Smooth muscle cell (in vitro differentiated cells): Measurements from ENCODE around the gene EVI5. TPM values are rescaled to one million over a fixed set of nuclear protein-coding genes. Genes with fewer than 3 reads are reported as not detected.

Experiments
- DNase-seq: peaks from one replicate; lab custom pipeline; 2025; ENCODE audit not compliant: unreplicated experiment; lab: John Stamatoyannopoulos, UW
- H2AFZ ChIP-seq: fragments of 200-600 bp; sonication (generic); 2 replicates; pipeline ENCODE4 v1.6.0; 2016; ENCODE audit warnings: antibody characterized with exemption, low read depth, mild to moderate bottlenecking
- H3F3A ChIP-seq: fragments of 200-600 bp; sonication (generic); 2 replicates; pipeline ENCODE4 v1.6.0; 2017; ENCODE audit warnings: antibody characterized with exemption, low read depth
- H3K27ac ChIP-seq: fragments of 200-600 bp; sonication (generic); 2 replicates; pipeline ENCODE4 v1.5.1; 2016; ENCODE audit warnings: low read depth, mild to moderate bottlenecking
- H3K27me3 ChIP-seq: fragments of 200-600 bp; sonication (generic); 2 replicates; pipeline ENCODE4 v1.6.1; 2016; ENCODE audit warnings: low read depth, mild to moderate bottlenecking
- H3K36me3 ChIP-seq: fragments of 200-600 bp; sonication (generic); 2 replicates; pipeline ENCODE4 v1.5.1; 2016; ENCODE audit warnings: low read depth
- H3K4me1 ChIP-seq: fragments of 200-600 bp; sonication (generic); 2 replicates; pipeline ENCODE4 v1.5.1; 2016; ENCODE audit warnings: low read depth
- H3K4me2 ChIP-seq: fragments of 200-600 bp; sonication (generic); 2 replicates; pipeline ENCODE4 v1.6.0; 2016; ENCODE audit warnings: mild to moderate bottlenecking
- H3K4me3 ChIP-seq: fragments of 200-600 bp; sonication (generic); 2 replicates; pipeline ENCODE4 v1.5.1; 2016; ENCODE audit warnings: mild to moderate bottlenecking
- H3K79me2 ChIP-seq: fragments of 200-600 bp; sonication (generic); 2 replicates; pipeline ENCODE4 v1.6.0; 2016; ENCODE audit warnings: low read depth, mild to moderate bottlenecking
- H3K9ac ChIP-seq: fragments of 200-600 bp; sonication (generic); 2 replicates; pipeline ENCODE4 v1.6.0; 2016; ENCODE audit warnings: low read depth
- H3K9me3 ChIP-seq: fragments of 200-600 bp; sonication (generic); replicated peaks from 2 replicates; pipeline ENCODE4 v1.5.1; 2016; ENCODE audit warnings: low read depth
- H4K20me1 ChIP-seq: fragments of 200-600 bp; sonication (generic); 2 replicates; pipeline ENCODE4 v1.6.0; 2016; ENCODE audit warnings: low read depth
- CTCF ChIP-seq: fragments of 200-600 bp; sonication (generic); IDR thresholded peaks from 2 replicates; pipeline ENCODE4 v1.5.1; 2017; ENCODE audit warnings: borderline replicate concordance, mild to moderate bottlenecking, antibody characterized with exemption; ENCODE audit not compliant: insufficient read depth, poor library complexity, severe bottlenecking
- WGBS: methylation state at CpG from one replicate; pipeline ENCODE4 v1.1.7; 2016; ENCODE audit warnings: low lambda C conversion rate; 5-methylcytosine and 5-hydroxymethylcytosine counted together
- polyA plus RNA-seq: library from polyadenylated mRNA; unstranded; fragments of >200 nt; fragmentation: Nextera tagmentation; extraction: Ambion mirVana; gene quantifications from 2 replicates; pipeline ENCODE4 v1.2.1, GENCODE V29; 2016
- total RNA-seq: library from RNA; depleted of rRNA; stranded (reverse); fragments of >200 nt; gene quantifications from 2 replicates; pipeline ENCODE4 v1.2.3, GENCODE V29; 2014

The EVI5 gene
- total and polyA plus RNA-seq, 2 experiments from 2014 or later, result 35.4 to 47.6 TPM

- H3F3A ChIP-seq, result no peaks in the 10 kb centered on the region
- DNase-seq, result no peak
These were observed 304.6 kb downstream of the EVI5 start for GRCh38 chr1:92480200-92480812.

GRCh38 chr1:92479587-92479986 lies 305.3 kb downstream of the EVI5 start:
- no peaks in the 10 kb centered on the region for H3K36me3 ChIP-seq
- H3K4me1 ChIP-seq, result peaks cover 30% of the 10 kb centered on the region
- H3K27me3 ChIP-seq, result peaks cover 99% of the 10 kb centered on the region
- peaks cover 6% of the 10 kb centered on the region for H4K20me1 ChIP-seq
- no peaks in the 10 kb centered on the region for H3K9me3 ChIP-seq
- no peaks in the 10 kb centered on the region for H3F3A ChIP-seq
- no peak overlapping the region for H2AFZ ChIP-seq
- no peak overlapping the region for H3K4me2 ChIP-seq
- no peaks in the 10 kb centered on the region for H3K79me2 ChIP-seq
- H3K9ac ChIP-seq, result no peak overlapping the region
- no peak overlapping the region for H3K4me3 ChIP-seq
- no peak overlapping the region for H3K27ac ChIP-seq
- no peak for TF ChIP-seq CTCF
- 75% methylated on average over 9 of the region's 9 CpGs for WGBS
- no peak for DNase-seq

More at GRCh38 chr1:92480200-92480812, 304.6 kb downstream of the EVI5 start:
- Histone ChIP-seq H3K4me3 (no peak overlapping the region), H3K9me3 (no peaks in the 10 kb centered on the region), H3K27ac (no peak overlapping the region), H3K4me1 (peaks cover 37% of the 10 kb centered on the region), H3K36me3 (no peaks in the 10 kb centered on the region), H3K4me2 (peak overlapping the region; percentile 93), H2AFZ (no peak overlapping the region), H3K79me2 (no peaks in the 10 kb centered on the region), H4K20me1 (peaks cover 11% of the 10 kb centered on the region), H3K27me3 (peaks cover 99% of the 10 kb centered on the region), H3K9ac (no peak overlapping the region)
- 6% methylated on average over 59 of the region's 59 CpGs for WGBS
- no peak for TF ChIP-seq CTCF

GRCh38 chr1:92478393-92478792 lies 306.5 kb downstream of the EVI5 start:
- Histone ChIP-seq H3K9ac (no peak overlapping the region), H3K4me2 (no peak overlapping the region), H3F3A (no peaks in the 10 kb centered on the region), H3K9me3 (no peaks in the 10 kb centered on the region), H3K27ac (no peak overlapping the region), H3K4me3 (no peak overlapping the region), H3K79me2 (no peaks in the 10 kb centered on the region), H3K36me3 (no peaks in the 10 kb centered on the region), H4K20me1 (peaks cover 6% of the 10 kb centered on the region), H2AFZ (no peak overlapping the region), H3K27me3 (peaks cover 99% of the 10 kb centered on the region), H3K4me1 (peaks cover 20% of the 10 kb centered on the region)
- no peak for TF ChIP-seq CTCF
- 78% methylated on average over 3 of the region's 3 CpGs for WGBS
- DNase-seq, result no peak

- H3K4me3 ChIP-seq, result no peak overlapping the region
- no peak for DNase-seq
- peaks cover 94% of the 10 kb centered on the region for H3K27me3 ChIP-seq
- H2AFZ ChIP-seq, result no peak overlapping the region
- H3F3A ChIP-seq, result no peaks in the 10 kb centered on the region
- H3K4me2 ChIP-seq, result no peak overlapping the region
- no peaks in the 10 kb centered on the region for H3K79me2 ChIP-seq
- no peak for TF ChIP-seq CTCF
- peaks cover 4% of the 10 kb centered on the region for H3K4me1 ChIP-seq
- no peaks in the 10 kb centered on the region for H4K20me1 ChIP-seq
- no peak overlapping the region for H3K9ac ChIP-seq
- 63% methylated on average over 12 of the region's 12 CpGs for WGBS
- H3K9me3 ChIP-seq, result no peaks in the 10 kb centered on the region
- H3K36me3 ChIP-seq, result no peaks in the 10 kb centered on the region
- no peak overlapping the region for H3K27ac ChIP-seq
These were observed 308.8 kb downstream of the EVI5 start for GRCh38 chr1:92476071-92476631.
